Esophagus squamous epithelium (tissue), 5 donors: Measurements from ENCODE around the gene GATAD2A. TPM values are rescaled to one million over a fixed set of nuclear protein-coding genes. Genes with fewer than 3 reads are reported as not detected.

ENCODE experiments used
- DNase-seq: peaks from one replicate; lab custom pipeline; 2025; lab: John Stamatoyannopoulos, UW
- H3K27ac ChIP-seq, 4 donors: fragments of 200-600 bp; sonication (generic); one replicate each; pipeline ENCODE4 v1.5.1; 2016 to 2019; ENCODE audit warnings: mild to moderate bottlenecking in 1 of 4
- H3K27me3 ChIP-seq, 4 donors: fragments of 200-600 bp; sonication (generic); 1 replicate in 3 of 4; 2 replicates in 1 of 4; pipeline versions ENCODE4 v1.5.1 to v1.6.0; 2017 to 2021; ENCODE audit warnings: antibody characterized with exemption in 1 of 4
- H3K36me3 ChIP-seq, 3 donors: fragments of 200-600 bp; sonication (generic); one replicate each; pipeline ENCODE4 v1.5.1; 2016 to 2019
- H3K4me1 ChIP-seq, 3 donors: fragments of 200-600 bp; sonication (generic); one replicate each; pipeline ENCODE4 v1.5.1; 2017 to 2019
- H3K4me3 ChIP-seq, 4 donors: fragments of 200-600 bp; sonication (generic); 1 replicate in 3 of 4; 2 replicates in 1 of 4; pipeline ENCODE4 v1.5.1; 2016 to 2019; ENCODE audit warnings: mild to moderate bottlenecking in 2 of 4, moderate library complexity in 1 of 4
- H3K9me3 ChIP-seq, 3 donors: fragments of 200-600 bp; sonication (generic); one replicate each; pipeline ENCODE4 v1.5.1; 2016 to 2019
- CTCF ChIP-seq, 6 experiments: fragments of 450-650 bp in 4 of 6; fragments of 200-600 bp in 2 of 6; sonication (generic) in 2 of 6; IDR thresholded peaks; one replicate each; pipeline ENCODE4 v1.5.1; 2016 to 2019; ENCODE audit warnings: antibody characterized with exemption in 6 of 6, mild to moderate bottlenecking in 4 of 6, moderate library complexity in 4 of 6
- POLR2A ChIP-seq, 4 donors: fragments of 450-650 bp; IDR thresholded peaks; one replicate each; pipeline ENCODE4 v1.6.1; 2017; ENCODE audit warnings: antibody characterized with exemption in 4 of 4, mild to moderate bottlenecking in 4 of 4, moderate library complexity in 3 of 4
- WGBS, 2 donors: methylation state at CpG; one replicate each; pipeline ENCODE4 v1.1.5; 2018; 5-methylcytosine and 5-hydroxymethylcytosine counted together
- intact Hi-C: fragments of 100-400 bp; cut with DNase I; formaldehyde crosslinking; loops from one replicate; pipeline ENCODE4 v1.15.0; 2022
- total RNA-seq, 4 donors: library from RNA; depleted of rRNA; stranded (reverse); fragments of >200 nt; gene quantifications; one replicate each; pipeline ENCODE4 v1.1.0, GENCODE V29; 2016
- donor health status: DM: yes; HTN: yes; CAD: no.

GATAD2A gene
- total RNA-seq, 4 donors from 2014 or later, result 39.7 to 81.4 (median 41.6) TPM

- no peak for TF ChIP-seq CTCF (IDR thresholded peaks at IDR 0.05)
- TF ChIP-seq POLR2A (IDR thresholded peaks at IDR 0.05), result no peak
- WGBS, 2 donors, result 19 to 37% methylated on average over 10 of the region's 14 CpGs
- Histone ChIP-seq H3K9me3 (no peaks in the 10 kb centered on the region), H3K4me1 (peaks cover 37 to 65% (median 43%) of the 10 kb centered on the region in 3 donors), H3K36me3 (peaks cover 5 to 39% (median 18%) of the 10 kb centered on the region in 3 donors), H3K4me3 (peak overlapping the region in 2 of 4 donors; percentile 17 to 22), H3K27me3 (no peaks in the 10 kb centered on the region), H3K27ac (peak overlapping the region; percentile 62 to 87 (median 73))
- DNase-seq, result peak; percentile 70
- intact Hi-C loops, result no loop called here
Measured at GRCh38 chr19:19488875-19489690, 83.6 kb downstream of the GATAD2A start.

GRCh38 chr19:19489804-19490204 is 84.3 kb downstream of the GATAD2A start:
- intact Hi-C loops, result loop anchor here (5.0 kb wide), 1 partner anchor 123 kb away; no protein-coding TSS in a partner anchor

GRCh38 chr19:19490214-19490968 is 84.9 kb downstream of the GATAD2A start:
- peak; percentile 77 to 93 (median 82) for TF ChIP-seq CTCF (IDR thresholded peaks at IDR 0.05)
- TF ChIP-seq POLR2A (IDR thresholded peaks at IDR 0.05), result no peak
- peak overlapping the region; percentile 62 to 87 (median 73) for H3K27ac ChIP-seq
- H3K4me3 ChIP-seq, result peak overlapping the region in 1 of 4 donors; percentile 16
- H3K9me3 ChIP-seq, result no peaks in the 10 kb centered on the region
- no peak for DNase-seq
- H3K27me3 ChIP-seq, result no peaks in the 10 kb centered on the region
- WGBS, 2 donors, result 33% methylated on average over 15 of the region's 20 CpGs
- peaks cover 37 to 56% (median 43%) of the 10 kb centered on the region in 3 donors for H3K4me1 ChIP-seq
- intact Hi-C loops, result loop anchor here (5.0 kb wide), 1 partner anchor 123 kb away; no protein-coding TSS in a partner anchor
- H3K36me3 ChIP-seq, result peaks cover 9 to 52% (median 28%) of the 10 kb centered on the region in 3 donors

More at GRCh38 chr19:19489804-19490204, 84.3 kb downstream of the GATAD2A start:
- H3K27me3 ChIP-seq, result no peaks in the 10 kb centered on the region
- no peak for TF ChIP-seq POLR2A (IDR thresholded peaks at IDR 0.05)
- no peak for TF ChIP-seq CTCF (IDR thresholded peaks at IDR 0.05)
- H3K4me3 ChIP-seq, result peak overlapping the region in 2 of 4 donors; percentile 17 to 22
- WGBS, 2 donors, result 41 to 69% methylated on average over 4 to 6 of the region's 9 CpGs
- H3K36me3 ChIP-seq, result peaks cover 9 to 46% (median 26%) of the 10 kb centered on the region in 3 donors
- no peak for DNase-seq
- H3K9me3 ChIP-seq, result no peaks in the 10 kb centered on the region
- peaks cover 37 to 62% (median 43%) of the 10 kb centered on the region in 3 donors for H3K4me1 ChIP-seq
- H3K27ac ChIP-seq, result peak overlapping the region; percentile 62 to 87 (median 73)

- DNase-seq, result no peak
- H3K27ac ChIP-seq, result no peak overlapping the region
- no peaks in the 10 kb centered on the region for H3K9me3 ChIP-seq
- WGBS, 2 donors, result 77 to 88% methylated on average over 3 to 6 of the region's 15 CpGs
- H3K27me3 ChIP-seq, result no peaks in the 10 kb centered on the region
- peaks cover 35 to 45% (median 43%) of the 10 kb centered on the region in 3 donors for H3K4me1 ChIP-seq
- peaks cover 19 to 54% (median 37%) of the 10 kb centered on the region in 3 donors for H3K36me3 ChIP-seq
- no peak overlapping the region for H3K4me3 ChIP-seq
- intact Hi-C loops, result loop anchor here (5.0 kb wide), 1 partner anchor 124 kb away; no protein-coding TSS in a partner anchor
- TF ChIP-seq CTCF (IDR thresholded peaks at IDR 0.05), result no peak
- TF ChIP-seq POLR2A (IDR thresholded peaks at IDR 0.05), result no peak
Measured at GRCh38 chr19:19491321-19492025, 86.0 kb downstream of the GATAD2A start.
